ENCODE results near the gene NTRK2.

Gene NTRK2

GRCh38 chr9:84681516-84682285, 12.2 kb downstream of the NTRK2 start:
- DNase-seq (ENCODE audit: low read depth in 2 of 2): no peak

- DNase-seq (ENCODE audit: low read depth in 2 of 2): no peak
These were observed 16.5 kb downstream of the NTRK2 start for GRCh38 chr9:84686068-84686467.

- no peak for DNase-seq (ENCODE audit: low read depth in 2 of 2)
These were observed 19.4 kb downstream of the NTRK2 start for GRCh38 chr9:84688956-84689355.

- no peak for DNase-seq (ENCODE audit: low read depth in 2 of 2)
These were observed 22.1 kb downstream of the NTRK2 start for GRCh38 chr9:84691634-84692033.

GRCh38 chr9:84694248-84694647, 24.7 kb downstream of the NTRK2 start:
- no peak for DNase-seq (ENCODE audit: low read depth in 2 of 2)

GRCh38 chr9:84697042-84697441, 27.5 kb downstream of the NTRK2 start:
- no peak for DNase-seq (ENCODE audit: low read depth in 2 of 2)

GRCh38 chr9:84697509-84698114, 28.1 kb downstream of the NTRK2 start:
- peak; percentile 52 for DNase-seq (ENCODE audit: low read depth in 2 of 2)

- DNase-seq (ENCODE audit: low read depth in 2 of 2): no peak
These were observed 28.8 kb downstream of the NTRK2 start for GRCh38 chr9:84698323-84698722.

- no peak for DNase-seq (ENCODE audit: low read depth in 2 of 2)
These were observed 30.5 kb downstream of the NTRK2 start for GRCh38 chr9:84699984-84700383.

- no peak for DNase-seq (ENCODE audit: low read depth in 2 of 2)
These were observed 32.3 kb downstream of the NTRK2 start for GRCh38 chr9:84701801-84702200.

- DNase-seq (ENCODE audit: low read depth in 2 of 2): no peak
These were observed 32.9 kb downstream of the NTRK2 start for GRCh38 chr9:84702471-84702870.

GRCh38 chr9:84703793-84704192, 34.3 kb downstream of the NTRK2 start:
- DNase-seq (ENCODE audit: low read depth in 2 of 2): peak in 1 of 2 experiments; percentile 10

- no peak for DNase-seq (ENCODE audit: low read depth in 2 of 2)
These were observed 35.6 kb downstream of the NTRK2 start for GRCh38 chr9:84705128-84705527.

GRCh38 chr9:84708400-84708799, 38.9 kb downstream of the NTRK2 start:
- DNase-seq (ENCODE audit: low read depth in 2 of 2): no peak

- peak in 1 of 2 experiments; percentile 7 for DNase-seq (ENCODE audit: low read depth in 2 of 2)
These were observed 39.5 kb downstream of the NTRK2 start for GRCh38 chr9:84709056-84709455.

GRCh38 chr9:84710701-84711397, 41.3 kb downstream of the NTRK2 start:
- no peak for DNase-seq (ENCODE audit: low read depth in 2 of 2)

- no peak for DNase-seq (ENCODE audit: low read depth in 2 of 2)
These were observed 41.9 kb downstream of the NTRK2 start for GRCh38 chr9:84711398-84711777.

- peak; percentile 29 for DNase-seq (ENCODE audit: low read depth in 2 of 2)
These were observed 42.4 kb downstream of the NTRK2 start for GRCh38 chr9:84711936-84712335.

GRCh38 chr9:84716217-84716616, 46.7 kb downstream of the NTRK2 start:
- no peak for DNase-seq (ENCODE audit: low read depth in 2 of 2)

GRCh38 chr9:84718476-84718875, 48.9 kb downstream of the NTRK2 start:
- DNase-seq (ENCODE audit: low read depth in 2 of 2): no peak

- DNase-seq (ENCODE audit: low read depth in 2 of 2): no peak
These were observed 53.0 kb downstream of the NTRK2 start for GRCh38 chr9:84722388-84722989.

- DNase-seq (ENCODE audit: low read depth in 2 of 2): no peak
These were observed 53.9 kb downstream of the NTRK2 start for GRCh38 chr9:84723426-84723825.

GRCh38 chr9:84731696-84732095, 62.2 kb downstream of the NTRK2 start:
- no peak for DNase-seq (ENCODE audit: low read depth in 2 of 2)
